ENCODE results near the gene NAGS. TPM values are rescaled to one million over a fixed set of nuclear protein-coding genes. Genes with fewer than 3 reads are reported as not detected.

Gene NAGS
- total RNA-seq, 1 donor from 2014 or later: 0.93 TPM

- no peak overlapping the region for H3K4me3 Mint-ChIP-seq
- no peak overlapping the region for H3K27ac Mint-ChIP-seq (ENCODE audit: unreplicated experiment)
- DNase-seq (ENCODE audit: low read depth, low spot score): no peak
- peaks cover 4% of the 10 kb centered on the region for H3K4me1 Mint-ChIP-seq
- H3K36me3 Mint-ChIP-seq (ENCODE audit: low read depth): no peaks in the 10 kb centered on the region
- no peaks in the 10 kb centered on the region for H3K9me3 Mint-ChIP-seq
- no peak for TF ChIP-seq CTCF (conservative IDR thresholded peaks at IDR 0.05)
- H3K27me3 Mint-ChIP-seq (ENCODE audit: low read depth): peaks cover 67% of the 10 kb centered on the region
Measured at GRCh38 chr17:43979671-43980070, 24.8 kb upstream of the NAGS start.

- no peaks in the 10 kb centered on the region for H3K4me1 Mint-ChIP-seq
- H3K9me3 Mint-ChIP-seq: no peaks in the 10 kb centered on the region
- H3K27ac Mint-ChIP-seq (ENCODE audit: unreplicated experiment): no peak overlapping the region
- H3K4me3 Mint-ChIP-seq: no peak overlapping the region
- no peaks in the 10 kb centered on the region for H3K36me3 Mint-ChIP-seq (ENCODE audit: low read depth)
- H3K27me3 Mint-ChIP-seq (ENCODE audit: low read depth): peaks cover 79% of the 10 kb centered on the region
- TF ChIP-seq CTCF (conservative IDR thresholded peaks at IDR 0.05): no peak
- no peak for DNase-seq (ENCODE audit: low read depth, low spot score)
Measured at GRCh38 chr17:43982171-43982570, 22.3 kb upstream of the NAGS start.

DNA sequence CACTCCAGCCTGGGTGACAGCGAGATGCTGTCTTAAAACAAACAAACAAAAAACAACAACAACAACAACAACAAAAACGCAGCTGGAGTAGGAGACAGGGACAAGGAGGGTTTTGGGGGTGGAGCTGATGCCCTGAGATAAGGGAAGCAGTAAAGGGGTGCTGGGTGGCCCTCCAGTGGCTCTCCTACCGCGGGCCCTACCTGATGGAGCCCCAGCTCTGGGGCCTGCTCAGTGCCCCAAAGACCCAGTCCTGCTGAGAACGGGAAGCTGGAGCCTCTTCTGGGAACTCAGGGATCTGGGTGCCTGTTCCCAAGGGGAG is 21.3 kb upstream of the NAGS start:
- no peaks in the 10 kb centered on the region for H3K36me3 Mint-ChIP-seq (ENCODE audit: low read depth)
- no peaks in the 10 kb centered on the region for H3K4me1 Mint-ChIP-seq

GRCh38 chr17:43983515-43984411 is 20.7 kb upstream of the NAGS start:
- H3K36me3 Mint-ChIP-seq (ENCODE audit: low read depth): no peaks in the 10 kb centered on the region
- peak overlapping the region; percentile 77 for H3K4me3 Mint-ChIP-seq
- H3K9me3 Mint-ChIP-seq: no peaks in the 10 kb centered on the region
- peak; percentile 26 for DNase-seq (ENCODE audit: low read depth, low spot score)
- no peaks in the 10 kb centered on the region for H3K4me1 Mint-ChIP-seq
- peak; percentile 50 for TF ChIP-seq CTCF (conservative IDR thresholded peaks at IDR 0.05)
- H3K27ac Mint-ChIP-seq (ENCODE audit: unreplicated experiment): no peak overlapping the region
- peaks cover 79% of the 10 kb centered on the region for H3K27me3 Mint-ChIP-seq (ENCODE audit: low read depth)

More for the DNA sequence above, 21.3 kb upstream of the NAGS start:
- Mint-ChIP-seq H3K27ac (ENCODE audit: unreplicated experiment) (no peak overlapping the region), H3K27me3 (ENCODE audit: low read depth) (peaks cover 80% of the 10 kb centered on the region), H3K4me3 (peak overlapping the region; percentile 77), H3K9me3 (no peaks in the 10 kb centered on the region)
- TF ChIP-seq CTCF (conservative IDR thresholded peaks at IDR 0.05): no peak
- DNase-seq (ENCODE audit: low read depth, low spot score): no peak

- no peak overlapping the region for H3K27ac Mint-ChIP-seq (ENCODE audit: unreplicated experiment)
- no peaks in the 10 kb centered on the region for H3K36me3 Mint-ChIP-seq (ENCODE audit: low read depth)
- peaks cover 77% of the 10 kb centered on the region for H3K27me3 Mint-ChIP-seq (ENCODE audit: low read depth)
- H3K4me3 Mint-ChIP-seq: peak overlapping the region; percentile 77
- no peak for DNase-seq (ENCODE audit: low read depth, low spot score)
- no peaks in the 10 kb centered on the region for H3K9me3 Mint-ChIP-seq
- no peaks in the 10 kb centered on the region for H3K4me1 Mint-ChIP-seq
- TF ChIP-seq CTCF (conservative IDR thresholded peaks at IDR 0.05): no peak
Measured at GRCh38 chr17:43984521-43984920, 19.9 kb upstream of the NAGS start.

Data from neural crest cell (in vitro differentiated cells).